Esophagus mucosa (tissue), 1 donor: ENCODE results near the gene DDX39B. TPM values are rescaled to one million over a fixed set of nuclear protein-coding genes. Genes with fewer than 3 reads are reported as not detected.
A peak's percentile ranks its signal among the peaks of the same experiment; 100 is the strongest.
"Not testable (repeated sequence)": the region's sequence is repeated elsewhere in the genome, so short reads cannot be mapped to it uniquely, and the experiment has no call there.

ENCODE experiments used
- ATAC-seq: fragments of 200-7000 bp; cut with Tn5 transposase; one replicate; pipeline ENCODE4 v1.9.1; 2020
- total RNA-seq: library from RNA; stranded (reverse); gene quantifications from one replicate; pipeline ENCODE4 v1.2.4, GENCODE V29; 2023
- donor health status: DM: yes; HTN: yes; CAD: no.

DDX39B gene
- total RNA-seq, 1 donor from 2014 or later = 174 TPM

DNA sequence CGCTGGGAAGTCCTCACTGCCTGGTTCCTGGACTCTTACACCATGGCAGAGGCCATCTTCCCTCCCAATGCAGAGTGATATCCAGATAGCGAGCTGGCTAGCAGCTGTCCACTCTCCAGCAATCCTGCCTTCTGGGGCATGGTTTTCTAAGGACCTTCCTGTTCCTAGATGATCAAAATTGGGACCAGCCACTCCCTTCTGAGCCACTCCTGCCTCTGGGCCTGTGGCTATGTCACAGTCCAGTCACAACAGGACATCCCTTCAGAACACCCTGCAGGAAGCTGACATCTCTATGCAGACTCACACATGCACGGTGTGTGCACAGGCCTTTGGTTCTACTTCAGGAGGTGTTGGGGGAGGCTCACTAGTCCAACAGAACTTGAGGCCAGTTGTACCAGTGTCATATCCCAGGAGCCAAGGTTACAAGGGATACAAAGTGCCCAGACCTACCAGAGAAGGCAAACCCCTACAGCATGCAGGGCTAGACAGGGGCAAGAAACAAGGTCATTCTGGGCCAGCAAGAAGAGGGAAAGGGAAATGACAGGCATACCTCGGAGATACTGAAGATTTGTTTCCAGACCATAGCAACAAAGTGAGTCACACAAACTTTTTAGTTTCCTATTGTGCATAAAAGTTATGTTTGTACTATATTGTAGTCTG is 15.7 kb downstream of the DDX39B start:
- ATAC-seq = peak; percentile 59

DNA sequence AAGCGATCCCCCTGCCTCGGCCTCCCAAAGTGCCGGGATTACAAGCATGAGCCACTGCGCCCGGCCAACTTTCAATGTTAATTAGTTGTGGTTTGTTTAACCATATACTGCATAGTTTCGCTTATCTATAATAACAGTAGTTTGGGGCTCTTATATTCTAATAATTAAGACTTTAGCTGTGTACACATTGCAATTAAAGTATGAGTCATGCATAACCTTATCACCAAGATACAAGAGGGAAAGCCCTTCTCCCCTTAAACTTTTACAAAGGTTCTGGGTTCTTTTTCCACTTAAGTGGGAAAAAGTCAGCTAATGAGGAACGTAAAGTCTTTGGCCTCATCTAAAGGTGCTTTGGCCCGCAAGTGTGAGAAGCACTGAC is 16.3 kb downstream of the DDX39B start:
- ATAC-seq = no peak

GRCh38 chr6:31521835-31522234 is 20.0 kb downstream of the DDX39B start:
- no peak for ATAC-seq

GRCh38 chr6:31513456-31514165 is 28.2 kb downstream of the DDX39B start:
- no peak for ATAC-seq

DNA sequence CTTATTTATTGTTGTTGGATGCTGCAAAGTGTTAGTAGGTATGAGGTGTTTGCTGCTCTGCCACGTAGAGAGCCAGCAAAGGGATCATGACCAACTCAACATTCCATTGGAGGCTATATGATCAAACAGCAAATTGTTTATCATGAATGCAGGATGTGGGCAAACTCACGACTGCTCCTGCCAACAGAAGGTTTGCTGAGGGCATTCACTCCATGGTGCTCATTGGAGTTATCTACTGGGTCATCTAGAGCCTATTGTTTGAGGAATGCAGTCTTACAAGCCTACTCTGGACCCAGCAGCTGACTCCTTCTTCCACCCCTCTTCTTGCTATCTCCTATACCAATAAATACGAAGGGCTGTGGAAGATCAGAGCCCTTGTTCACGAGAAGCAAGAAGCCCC is 31.8 kb downstream of the DDX39B start:
- ATAC-seq = no peak

- ATAC-seq = peak; percentile 15
Measured at GRCh38 chr6:31509036-31509435, 32.8 kb downstream of the DDX39B start.

DNA sequence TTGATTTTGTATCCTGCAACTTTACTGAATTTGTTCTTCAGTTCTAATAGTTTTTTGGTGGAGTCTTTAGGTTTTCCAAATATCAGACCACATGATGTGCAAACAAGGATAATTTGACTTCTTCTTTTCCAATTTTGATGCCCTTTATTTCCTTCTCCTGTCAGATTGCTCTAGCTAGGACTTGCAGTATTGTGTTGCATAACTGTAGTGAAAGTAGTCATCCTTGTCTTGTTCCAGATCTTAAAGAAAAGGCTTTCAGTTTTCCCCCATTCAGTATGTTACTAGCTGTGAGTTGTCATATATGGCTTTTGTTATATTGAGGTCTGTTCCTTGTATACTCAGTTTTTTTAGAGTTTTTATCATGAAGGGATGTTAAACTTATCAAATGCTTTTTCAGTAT is 39.2 kb downstream of the DDX39B start:
- ATAC-seq = no peak

GRCh38 chr6:31499648-31500047 is 42.2 kb downstream of the DDX39B start:
- peak; percentile 27 for ATAC-seq

DNA sequence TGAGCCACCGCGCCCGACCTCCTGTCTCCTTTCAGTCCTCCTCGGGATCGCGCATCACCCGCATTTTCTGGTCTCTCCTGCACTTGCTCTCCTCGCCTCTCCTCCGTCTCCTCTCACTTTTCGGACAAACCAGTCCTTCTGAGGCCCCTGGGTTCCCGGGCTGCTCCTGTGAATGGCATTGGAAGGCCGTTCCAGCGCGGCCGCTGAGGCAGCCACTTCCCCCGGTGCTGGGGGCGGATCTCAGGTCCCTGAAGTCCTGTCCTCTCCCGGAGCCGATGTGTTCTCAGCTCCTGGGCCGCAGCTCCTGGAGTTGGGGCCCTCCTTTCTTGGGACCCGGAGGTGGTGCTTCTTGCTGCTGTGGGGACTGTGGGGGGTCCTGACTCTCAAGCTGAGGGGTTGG is 43.1 kb downstream of the DDX39B start:
- ATAC-seq = no peak

- ATAC-seq = peak; percentile 51
Measured at GRCh38 chr6:31497531-31498476, 44.0 kb downstream of the DDX39B start, which contains the start of gene MICB. Gene MICB (plus strand): TSS chr6:31498145. CDS start chr6:31498194, 49 bp downstream.

GRCh38 chr6:31496826-31497225 is 45.0 kb downstream of the DDX39B start:
- not testable (repeated sequence) for ATAC-seq

- ATAC-seq = no peak
Measured at GRCh38 chr6:31495580-31495979, 46.2 kb downstream of the DDX39B start.

DNA sequence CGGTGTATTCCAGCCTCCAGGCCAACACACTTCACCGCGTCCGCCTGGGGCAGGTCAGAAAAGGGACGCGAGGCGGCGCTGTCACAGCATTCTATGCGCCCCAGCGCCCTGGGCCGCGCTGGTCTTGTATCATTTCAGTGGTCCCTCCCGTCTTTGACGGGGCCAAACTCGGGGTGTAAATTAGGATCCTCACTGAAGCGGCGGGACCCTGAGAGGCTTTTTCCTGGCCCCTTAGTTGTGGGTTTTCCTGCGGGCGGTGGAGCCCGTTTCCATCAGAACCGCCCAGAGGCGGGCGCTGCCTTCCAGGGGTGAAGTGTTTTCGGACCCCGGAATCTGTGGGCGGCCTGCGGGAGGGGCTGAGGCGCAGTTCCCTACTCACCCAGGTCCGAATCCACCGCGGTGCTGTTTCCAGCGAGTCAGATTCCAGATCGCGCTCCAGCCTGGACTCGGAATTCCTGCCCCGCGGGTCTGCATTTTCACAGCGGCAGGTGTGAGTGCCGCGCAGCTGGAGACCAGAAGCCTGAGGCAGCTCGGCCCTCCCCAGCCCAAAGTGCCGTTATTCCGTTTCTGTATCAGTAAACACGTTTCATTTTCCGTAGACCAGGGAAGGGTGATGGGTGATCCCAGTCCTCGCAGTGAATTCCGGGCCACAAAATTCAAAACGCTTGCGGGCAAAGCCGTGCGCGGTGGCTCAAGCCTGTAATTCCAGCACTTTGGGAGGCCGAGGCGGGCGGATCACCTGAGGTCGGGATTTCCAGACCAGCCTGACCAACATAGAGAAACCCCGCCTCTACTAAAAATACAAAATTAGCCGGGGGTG is 47.7 kb downstream of the DDX39B start:
- ATAC-seq = peak; percentile 70

GRCh38 chr6:31493550-31493874 is 48.3 kb downstream of the DDX39B start:
- not testable (repeated sequence) for ATAC-seq

GRCh38 chr6:31490115-31490873 is 51.5 kb downstream of the DDX39B start:
- no peak for ATAC-seq

DNA sequence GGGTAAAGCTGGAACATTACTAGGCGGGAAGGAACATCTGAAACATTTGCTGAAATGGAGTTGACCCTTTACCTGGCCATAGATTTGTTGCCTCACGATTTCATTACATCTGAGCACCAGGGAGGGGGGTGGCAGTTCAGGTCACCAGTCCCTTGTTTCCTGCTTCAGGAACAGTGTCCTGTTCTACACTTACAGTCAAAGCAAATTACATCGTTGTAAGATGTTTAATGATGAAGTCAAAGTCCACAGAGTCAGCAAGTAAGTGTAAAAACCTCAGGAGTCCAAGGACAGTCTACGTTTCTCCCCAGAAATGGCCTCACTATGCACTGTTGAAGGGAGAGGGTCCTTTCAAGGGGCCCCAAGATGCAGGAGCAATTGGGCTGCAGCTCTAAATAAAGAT is 52.7 kb downstream of the DDX39B start:
- ATAC-seq = no peak

- ATAC-seq = not testable (repeated sequence)
Measured at GRCh38 chr6:31487674-31488073, 54.1 kb downstream of the DDX39B start.

DNA sequence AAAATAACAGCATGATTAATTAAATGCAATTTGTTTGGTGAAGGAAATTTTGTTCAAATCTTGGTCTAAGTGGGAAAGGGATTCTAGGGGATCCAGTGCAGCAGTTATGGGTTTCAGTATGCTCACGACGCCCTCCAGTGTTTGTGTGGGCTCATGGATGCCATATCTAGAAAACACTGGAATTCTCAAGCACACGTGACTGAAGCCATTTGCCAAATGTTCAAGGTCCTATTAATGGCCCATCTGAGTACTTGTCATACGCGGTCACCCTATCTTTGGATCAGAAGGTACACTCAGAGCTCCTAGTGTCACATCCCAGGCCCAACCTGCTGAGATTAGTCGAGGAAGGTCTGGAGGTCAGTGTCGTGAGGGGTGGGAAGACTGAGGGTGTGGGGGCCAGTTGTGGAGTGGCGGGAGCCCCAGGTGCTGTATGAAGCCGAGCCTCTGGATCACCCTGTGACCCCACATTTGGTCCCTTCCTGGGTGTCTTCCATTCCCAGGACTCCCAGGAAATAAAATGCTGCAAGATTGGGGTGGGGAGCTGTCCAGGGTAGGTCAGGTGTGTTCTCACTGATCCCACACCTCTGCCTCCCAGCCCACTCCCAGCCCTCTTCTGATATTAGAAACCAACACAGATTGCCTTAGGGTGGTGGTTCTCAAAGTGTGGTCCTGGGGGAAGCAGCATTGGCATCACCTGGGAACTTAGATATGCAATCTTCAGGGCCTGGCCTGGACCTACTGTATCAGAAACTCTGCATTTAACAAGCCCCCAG is 55.6 kb downstream of the DDX39B start:
- ATAC-seq = not testable (repeated sequence)

GRCh38 chr6:31485055-31485454 is 56.7 kb downstream of the DDX39B start:
- no peak for ATAC-seq

GRCh38 chr6:31483392-31483791 is 58.4 kb downstream of the DDX39B start:
- ATAC-seq = no peak

- no peak for ATAC-seq
Measured at GRCh38 chr6:31480574-31480973, 61.2 kb downstream of the DDX39B start.
